HG02885 (cell line): ENCODE measurements around the gene CDPF1.

Experiments
- ATAC-seq: cut with Tn5 transposase; IDR thresholded peaks from one replicate; pipeline ENCODE4 v1.9.1; 2021; ENCODE audit warnings: mild to moderate bottlenecking; ENCODE audit not compliant: unreplicated experiment, poor library complexity

Gene CDPF1

GRCh38 chr22:46195487-46196165 lies 54.5 kb downstream of the CDPF1 start:
- no peak for ATAC-seq
